Tibial nerve (tissue), 4 donors: ENCODE results near the gene DHRS2. TPM values are rescaled to one million over a fixed set of nuclear protein-coding genes. Genes with fewer than 3 reads are reported as not detected.
"Not testable (repeated sequence)": the region's sequence is repeated elsewhere in the genome, so short reads cannot be mapped to it uniquely, and the experiment has no call there.

Experiments used
- DNase-seq, 2 donors: peaks; one replicate each; pipeline ENCODE4 v3.0.0-alpha.2; 2019; ENCODE audit warnings: low spot score in 2 of 2
- H3K27ac ChIP-seq, 4 donors: fragments of 200-600 bp; sonication (generic) in 3 of 4; one replicate each; pipeline ENCODE4 v1.5.1; 2017 to 2019; ENCODE audit warnings: mild to moderate bottlenecking in 1 of 4
- H3K27me3 ChIP-seq, 2 donors: fragments of 200-600 bp; sonication (generic) in 1 of 2; one replicate each; pipeline versions ENCODE4 v1.5.1 to v1.6.0; 2017 to 2019
- H3K36me3 ChIP-seq, 3 donors: fragments of 200-600 bp; sonication (generic); one replicate each; pipeline ENCODE4 v1.5.1; 2018 to 2019
- H3K4me1 ChIP-seq, 4 donors: fragments of 200-600 bp; sonication (generic) in 3 of 4; one replicate each; pipeline ENCODE4 v1.5.1; 2017 to 2019
- H3K4me3 ChIP-seq, 4 donors: fragments of 200-600 bp; sonication (generic) in 3 of 4; one replicate each; pipeline ENCODE4 v1.5.1; 2017 to 2019; ENCODE audit warnings: mild to moderate bottlenecking in 1 of 4, moderate library complexity in 1 of 4
- H3K9me3 ChIP-seq, 4 donors: fragments of 200-600 bp; sonication (generic) in 3 of 4; one replicate each; pipeline ENCODE4 v1.5.1; 2017 to 2019
- CTCF ChIP-seq, 5 experiments: fragments of 200-600 bp in 3 of 5; fragments of 450-650 bp in 2 of 5; sonication (generic) in 3 of 5; IDR thresholded peaks; one replicate each; pipeline ENCODE4 v1.5.1; 2016 to 2019; ENCODE audit warnings: antibody characterized with exemption in 5 of 5, mild to moderate bottlenecking in 3 of 5, moderate library complexity in 2 of 5
- EP300 ChIP-seq, 2 donors: sonication (generic); formaldehyde crosslinking; IDR thresholded peaks; one replicate each; pipeline ENCODE4 v1.6.1; 2017; ENCODE audit warnings: antibody characterized with exemption in 2 of 2, mild to moderate bottlenecking in 1 of 2
- POLR2A ChIP-seq, 2 donors: fragments of 450-650 bp; IDR thresholded peaks; one replicate each; pipeline ENCODE4 v1.6.1; 2017; ENCODE audit warnings: antibody characterized with exemption in 2 of 2, mild to moderate bottlenecking in 2 of 2, moderate library complexity in 2 of 2
- WGBS, 2 donors: methylation state at CpG; one replicate each; pipeline ENCODE4 v1.1.5; 2018; 5-methylcytosine and 5-hydroxymethylcytosine counted together
- total RNA-seq, 4 donors: library from RNA; depleted of rRNA; stranded (reverse); fragments of >200 nt; gene quantifications; one replicate each; pipeline ENCODE4 v1.1.0, GENCODE V29; 2016

DHRS2 gene
- total RNA-seq, 4 donors from 2014 or later, result 0.90 TPM; not detected in 3

GRCh38 chr14:23632461-23633159, 3.6 kb upstream of the DHRS2 start:
- Histone ChIP-seq H3K27ac (no peak overlapping the region), H3K9me3 (no peaks in the 10 kb centered on the region), H3K4me1 (peaks cover 0 to 8% (median 0%) of the 10 kb centered on the region in 4 donors), H3K4me3 (no peak overlapping the region), H3K36me3 (no peaks in the 10 kb centered on the region), H3K27me3 (no peaks in the 10 kb centered on the region)
- 37 to 52% methylated on average over 4 of the region's 4 CpGs for WGBS, 2 donors
- no peak for DNase-seq
- TF ChIP-seq CTCF (IDR thresholded peaks at IDR 0.05) (no peak), EP300 (IDR thresholded peaks at IDR 0.05) (no peak), POLR2A (IDR thresholded peaks at IDR 0.05) (no peak)

GRCh38 chr14:23633160-23633701, 2.9 kb upstream of the DHRS2 start:
- Histone ChIP-seq H3K27ac (no peak overlapping the region), H3K4me3 (no peak overlapping the region), H3K9me3 (no peaks in the 10 kb centered on the region), H3K27me3 (no peaks in the 10 kb centered on the region), H3K4me1 (peaks cover 0 to 8% (median 0%) of the 10 kb centered on the region in 4 donors), H3K36me3 (no peaks in the 10 kb centered on the region)
- WGBS, 2 donors, result 65 to 67% methylated on average over 4 of the region's 4 CpGs
- TF ChIP-seq EP300 (IDR thresholded peaks at IDR 0.05), result no peak
- no peak for TF ChIP-seq CTCF (IDR thresholded peaks at IDR 0.05)
- no peak for TF ChIP-seq POLR2A (IDR thresholded peaks at IDR 0.05)
- no peak for DNase-seq

- not testable (repeated sequence) for H3K27me3 ChIP-seq, H3K27ac ChIP-seq, H3K36me3 ChIP-seq, H3K9me3 ChIP-seq, DNase-seq, H3K4me3 ChIP-seq
- WGBS, 2 donors, result 89 to 92% methylated on average over 5 of the region's 5 CpGs
- H3K4me1 ChIP-seq, result peaks cover 0 to 14% (median 2%) of the 10 kb centered on the region in 4 donors
Observed at GRCh38 chr14:23634698-23635412, 1.3 kb upstream of the DHRS2 start.

- H3K27ac ChIP-seq, DNase-seq, H3K4me3 ChIP-seq, H3K36me3 ChIP-seq, H3K9me3 ChIP-seq, H3K27me3 ChIP-seq: not testable (repeated sequence)
- 94 to 96% methylated on average over 4 of the region's 4 CpGs for WGBS, 2 donors
- H3K4me1 ChIP-seq, result peaks cover 0 to 31% (median 2%) of the 10 kb centered on the region in 4 donors
Observed at GRCh38 chr14:23637312-23637654, 1.1 kb downstream of the DHRS2 start.

GRCh38 chr14:23637655-23638413, 1.7 kb downstream of the DHRS2 start:
- H3K9me3 ChIP-seq, H3K4me3 ChIP-seq, H3K27me3 ChIP-seq, H3K36me3 ChIP-seq, H3K27ac ChIP-seq, DNase-seq: not testable (repeated sequence)
- 90 to 92% methylated on average over 17 of the region's 17 CpGs for WGBS, 2 donors
- peaks cover 0 to 30% (median 2%) of the 10 kb centered on the region in 4 donors for H3K4me1 ChIP-seq

GRCh38 chr14:23638414-23639047, 2.4 kb downstream of the DHRS2 start:
- WGBS, 2 donors, result 80 to 92% methylated on average over 8 of the region's 8 CpGs
- DNase-seq, result no peak
- no peaks in the 10 kb centered on the region for H3K36me3 ChIP-seq
- no peak overlapping the region for H3K27ac ChIP-seq
- TF ChIP-seq EP300 (IDR thresholded peaks at IDR 0.05) (no peak), CTCF (IDR thresholded peaks at IDR 0.05) (no peak), POLR2A (IDR thresholded peaks at IDR 0.05) (no peak)
- no peak overlapping the region for H3K4me3 ChIP-seq
- H3K27me3 ChIP-seq, result no peaks in the 10 kb centered on the region
- H3K4me1 ChIP-seq, result peaks cover 0 to 30% (median 2%) of the 10 kb centered on the region in 4 donors
- no peaks in the 10 kb centered on the region for H3K9me3 ChIP-seq
